Retinal pigment epithelial cell (primary cell): Measurements from ENCODE around the gene APCDD1.

Source experiments
- DNase-seq: peaks from one replicate; pipeline ENCODE4 v3.0.0-alpha.2; 2010; ENCODE audit warnings: low read depth
- H3K4me3 ChIP-seq: 2 replicates; pipeline ENCODE4 v1.5.1; 2011; ENCODE audit warnings: mild to moderate bottlenecking, low read length, control low read depth, moderate library complexity
- TF ChIP-seq, protein P1 (sequence below): conservative IDR thresholded peaks from 2 replicates; pipeline ENCODE4 v1.5.1; 2011; ENCODE audit warnings: low read depth, low read length, control low read depth, inconsistent platforms

The APCDD1 gene

DNA sequence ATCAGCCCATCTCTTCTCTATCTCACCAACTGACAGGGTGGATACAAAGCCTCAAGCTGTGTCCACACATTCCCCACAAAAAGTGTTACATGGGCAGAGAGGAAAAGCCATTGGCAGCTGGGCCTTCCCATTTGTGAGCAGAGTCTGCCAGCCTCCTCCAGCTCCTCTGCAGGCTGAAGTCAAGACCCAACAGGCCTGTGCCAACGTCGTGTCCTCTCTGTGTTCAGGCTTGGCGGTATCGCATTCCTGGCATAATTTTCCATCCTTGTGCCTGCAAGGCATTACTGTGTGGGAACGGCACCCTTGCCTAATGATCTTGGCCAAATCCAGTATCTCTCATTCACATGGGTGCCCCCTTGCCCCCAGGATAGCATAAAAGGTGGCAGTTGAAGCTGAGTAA is 41.5 kb upstream of the APCDD1 start:
- TF ChIP-seq, protein P1, sequence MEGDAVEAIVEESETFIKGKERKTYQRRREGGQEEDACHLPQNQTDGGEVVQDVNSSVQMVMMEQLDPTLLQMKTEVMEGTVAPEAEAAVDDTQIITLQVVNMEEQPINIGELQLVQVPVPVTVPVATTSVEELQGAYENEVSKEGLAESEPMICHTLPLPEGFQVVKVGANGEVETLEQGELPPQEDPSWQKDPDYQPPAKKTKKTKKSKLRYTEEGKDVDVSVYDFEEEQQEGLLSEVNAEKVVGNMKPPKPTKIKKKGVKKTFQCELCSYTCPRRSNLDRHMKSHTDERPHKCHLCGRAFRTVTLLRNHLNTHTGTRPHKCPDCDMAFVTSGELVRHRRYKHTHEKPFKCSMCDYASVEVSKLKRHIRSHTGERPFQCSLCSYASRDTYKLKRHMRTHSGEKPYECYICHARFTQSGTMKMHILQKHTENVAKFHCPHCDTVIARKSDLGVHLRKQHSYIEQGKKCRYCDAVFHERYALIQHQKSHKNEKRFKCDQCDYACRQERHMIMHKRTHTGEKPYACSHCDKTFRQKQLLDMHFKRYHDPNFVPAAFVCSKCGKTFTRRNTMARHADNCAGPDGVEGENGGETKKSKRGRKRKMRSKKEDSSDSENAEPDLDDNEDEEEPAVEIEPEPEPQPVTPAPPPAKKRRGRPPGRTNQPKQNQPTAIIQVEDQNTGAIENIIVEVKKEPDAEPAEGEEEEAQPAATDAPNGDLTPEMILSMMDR: no peak
- no peak overlapping the region for H3K4me3 ChIP-seq
- DNase-seq: no peak

DNA sequence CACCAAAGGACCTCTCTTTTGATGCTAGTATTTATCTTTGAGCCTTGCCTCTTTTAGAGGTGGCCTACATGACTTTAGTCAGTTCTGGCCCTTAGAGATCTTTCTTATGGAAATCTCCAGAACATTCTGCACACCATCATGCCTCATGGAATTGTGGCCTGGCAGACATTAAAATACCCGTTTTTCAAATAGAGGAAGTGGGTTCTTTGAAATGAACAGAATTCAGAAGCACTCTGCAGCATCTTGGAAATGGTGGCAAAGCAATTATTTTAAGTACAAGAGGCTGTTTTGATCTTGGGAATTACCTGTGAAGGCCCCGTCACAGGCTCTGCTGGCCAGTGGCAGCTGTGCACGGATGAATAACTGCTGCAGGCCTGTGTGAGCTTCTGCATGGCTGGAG is 40.7 kb upstream of the APCDD1 start:
- no peak for DNase-seq
- H3K4me3 ChIP-seq: no peak overlapping the region
- TF ChIP-seq, protein P1: no peak

DNA sequence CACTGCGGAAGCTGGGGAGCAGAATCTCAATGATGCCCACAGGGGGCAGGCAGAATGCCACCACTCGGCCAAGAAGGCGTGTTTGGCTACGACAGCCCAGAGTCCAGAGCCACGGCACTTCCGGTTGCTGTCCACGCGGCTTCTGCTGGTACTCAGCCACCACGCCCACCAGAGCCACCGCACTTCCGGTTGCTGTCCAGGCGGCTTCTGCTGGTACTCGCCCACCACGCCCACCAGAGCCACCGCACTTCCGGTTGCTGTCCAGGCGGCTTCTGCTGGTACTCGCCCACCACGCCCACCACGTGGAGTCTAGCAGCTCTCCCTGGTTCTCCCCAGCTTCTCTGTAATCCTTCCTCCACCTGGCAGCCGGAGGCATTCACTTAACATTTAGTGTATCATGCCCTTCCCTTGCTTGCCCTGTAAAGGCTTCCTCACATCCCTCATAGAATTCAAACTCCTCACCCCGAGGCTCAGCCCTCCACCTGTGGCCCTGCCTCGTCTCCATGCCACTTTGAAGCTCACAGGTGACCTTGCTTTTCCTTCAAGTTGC is 40.1 kb upstream of the APCDD1 start:
- no peak for DNase-seq
- H3K4me3 ChIP-seq: no peak overlapping the region
- TF ChIP-seq, protein P1: no peak

DNA sequence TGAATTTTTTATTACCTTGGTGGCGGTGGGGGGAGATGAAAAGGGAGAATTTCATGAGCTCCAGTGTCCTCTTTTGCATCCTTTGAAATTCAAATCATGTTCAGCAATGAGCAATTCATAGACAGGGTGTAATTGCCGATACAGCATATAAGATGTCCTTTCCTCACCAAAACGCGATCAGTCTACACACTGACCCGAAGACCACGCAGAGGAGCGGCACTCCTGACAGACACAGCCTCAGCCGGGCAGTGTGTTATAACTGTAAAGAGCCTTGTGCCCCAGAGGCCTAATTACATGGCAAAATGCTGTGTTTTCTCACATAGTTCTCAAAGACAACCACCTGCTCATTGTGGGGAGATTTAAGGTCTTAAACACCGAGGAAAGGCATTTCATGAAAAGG is 38.4 kb upstream of the APCDD1 start:
- no peak overlapping the region for H3K4me3 ChIP-seq
- TF ChIP-seq, protein P1: no peak
- no peak for DNase-seq

DNA sequence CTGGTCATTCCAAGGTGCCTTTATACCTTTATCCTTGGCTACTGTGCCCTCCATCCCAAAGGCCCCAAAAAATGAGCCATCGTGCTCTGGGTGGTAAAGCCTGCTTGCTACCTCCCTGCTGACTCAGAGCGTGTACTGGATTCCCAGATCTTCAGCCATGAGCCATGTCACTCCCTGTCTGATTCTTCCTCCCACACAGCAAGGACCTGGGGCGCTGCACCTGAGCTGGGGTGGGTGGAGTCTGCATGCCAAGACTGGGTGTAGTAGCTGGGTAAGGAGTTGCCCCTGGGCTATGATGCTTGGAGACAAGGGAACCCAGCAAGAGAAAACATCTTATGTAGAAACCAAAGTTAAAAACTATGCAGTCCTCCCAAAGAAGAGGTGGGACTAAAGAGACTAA is 37.2 kb upstream of the APCDD1 start:
- no peak for DNase-seq
- no peak overlapping the region for H3K4me3 ChIP-seq
- TF ChIP-seq, protein P1: no peak

DNA sequence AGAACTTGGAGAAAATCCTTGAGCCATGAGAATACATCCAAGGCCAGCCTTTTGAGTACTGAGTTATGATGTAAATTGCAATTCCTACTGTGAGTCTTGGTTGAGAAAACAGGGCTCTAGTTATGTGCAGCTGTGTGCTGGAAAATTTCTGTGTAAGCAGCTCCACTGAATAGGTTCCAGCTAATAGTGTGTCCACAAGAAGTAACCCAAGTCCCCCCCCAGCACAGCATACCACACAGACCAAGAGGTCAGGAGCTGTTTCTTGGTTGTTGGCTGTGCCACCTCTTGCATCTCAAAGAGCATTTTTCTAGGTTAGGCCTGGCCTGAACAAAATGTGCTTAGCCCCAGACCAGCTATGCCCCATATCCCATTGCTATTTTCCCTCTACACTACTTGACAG is 36.8 kb upstream of the APCDD1 start:
- H3K4me3 ChIP-seq: no peak overlapping the region
- DNase-seq: no peak
- TF ChIP-seq, protein P1: no peak

DNA sequence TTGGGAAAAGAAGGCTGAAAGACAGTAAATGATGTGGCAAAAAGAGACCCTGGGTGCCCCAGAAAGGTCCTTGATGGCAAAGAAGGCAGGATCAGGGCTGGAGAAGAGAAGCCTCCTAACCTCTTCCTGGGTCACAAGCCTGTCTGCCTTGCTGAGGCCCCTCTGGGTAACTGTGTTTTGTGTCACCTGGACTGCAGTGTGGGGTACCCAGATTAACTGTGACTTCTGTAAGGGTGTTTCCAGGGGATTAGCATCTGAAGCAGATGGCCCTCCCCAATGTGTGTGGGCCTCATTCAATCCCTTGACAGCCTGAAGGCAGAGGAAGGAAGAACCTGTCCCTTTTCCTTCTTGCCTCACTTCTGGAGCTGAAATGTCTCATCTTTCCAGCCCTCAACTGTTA is 35.6 kb upstream of the APCDD1 start:
- TF ChIP-seq, protein P1: no peak

More for the DNA sequence above, 35.6 kb upstream of the APCDD1 start:
- DNase-seq: no peak
- H3K4me3 ChIP-seq: no peak overlapping the region
